ENCODE measurements around the gene EPHA6. TPM values are rescaled to one million over a fixed set of nuclear protein-coding genes. Genes with fewer than 3 reads are reported as not detected.
"Not testable (repeated sequence)": the region's sequence is repeated elsewhere in the genome, so short reads cannot be mapped to it uniquely, and the experiment has no call there.

EPHA6 gene
- total RNA-seq, 1 donor: not detected

GRCh38 chr3:97579365-97579764, 765.0 kb downstream of the EPHA6 start:
- TF ChIP-seq CTCF (IDR thresholded peaks at IDR 0.05; ENCODE audit: insufficient read depth, low read length): no peak
- DNase-seq (ENCODE audit: low read depth): no peak
- H3K4me3 ChIP-seq (ENCODE audit: low read depth, low read length): no peak overlapping the region

GRCh38 chr3:97610626-97611025, 796.2 kb downstream of the EPHA6 start:
- DNase-seq (ENCODE audit: low read depth): no peak
- H3K4me3 ChIP-seq (ENCODE audit: low read depth, low read length): no peak overlapping the region
- TF ChIP-seq CTCF (IDR thresholded peaks at IDR 0.05; ENCODE audit: insufficient read depth, low read length): no peak

- TF ChIP-seq CTCF (IDR thresholded peaks at IDR 0.05; ENCODE audit: insufficient read depth, low read length): no peak
- no peak for DNase-seq (ENCODE audit: low read depth)
- no peak overlapping the region for H3K4me3 ChIP-seq (ENCODE audit: low read depth, low read length)
These were observed 798.2 kb downstream of the EPHA6 start for GRCh38 chr3:97612632-97613031.

GRCh38 chr3:97613139-97613538, 798.7 kb downstream of the EPHA6 start:
- TF ChIP-seq CTCF (IDR thresholded peaks at IDR 0.05; ENCODE audit: insufficient read depth, low read length): no peak
- H3K4me3 ChIP-seq (ENCODE audit: low read depth, low read length): no peak overlapping the region
- DNase-seq (ENCODE audit: low read depth): no peak

GRCh38 chr3:97620514-97620913, 806.1 kb downstream of the EPHA6 start:
- DNase-seq (ENCODE audit: low read depth); H3K4me3 ChIP-seq (ENCODE audit: low read depth, low read length): not testable (repeated sequence)

GRCh38 chr3:97636465-97636864, 822.1 kb downstream of the EPHA6 start:
- no peak overlapping the region for H3K4me3 ChIP-seq (ENCODE audit: low read depth, low read length)
- no peak for DNase-seq (ENCODE audit: low read depth)
- no peak for TF ChIP-seq CTCF (IDR thresholded peaks at IDR 0.05; ENCODE audit: insufficient read depth, low read length)

GRCh38 chr3:97646932-97647331, 832.5 kb downstream of the EPHA6 start:
- no peak for TF ChIP-seq CTCF (IDR thresholded peaks at IDR 0.05; ENCODE audit: insufficient read depth, low read length)
- H3K4me3 ChIP-seq (ENCODE audit: low read depth, low read length): no peak overlapping the region
- no peak for DNase-seq (ENCODE audit: low read depth)
